ENCODE data around the gene DLL1. TPM values are rescaled to one million over a fixed set of nuclear protein-coding genes. Genes with fewer than 3 reads are reported as not detected.

Gene DLL1
- total RNA-seq, 1 experiment from 2014 or later = 2.7 TPM

GRCh38 chr6:170251776-170252571 is 38.9 kb downstream of the DLL1 start:
- Histone ChIP-seq H3K9me3 (no peaks in the 10 kb centered on the region), H3K27me3 (no peaks in the 10 kb centered on the region), H3K4me3 (no peak overlapping the region), H3K36me3 (no peaks in the 10 kb centered on the region)
- DNase-seq = no peak

GRCh38 chr6:170250981-170251775 is 39.7 kb downstream of the DLL1 start:
- no peak overlapping the region for H3K4me3 ChIP-seq
- H3K9me3 ChIP-seq = no peaks in the 10 kb centered on the region
- no peaks in the 10 kb centered on the region for H3K36me3 ChIP-seq
- no peaks in the 10 kb centered on the region for H3K27me3 ChIP-seq
- DNase-seq = no peak

- Histone ChIP-seq H3K27me3 (no peaks in the 10 kb centered on the region), H3K4me3 (no peak overlapping the region), H3K36me3 (no peaks in the 10 kb centered on the region), H3K9me3 (no peaks in the 10 kb centered on the region)
- no peak for DNase-seq
These were observed 40.4 kb downstream of the DLL1 start for GRCh38 chr6:170250455-170250854.

- DNase-seq = no peak
- H3K9me3 ChIP-seq = no peaks in the 10 kb centered on the region
- no peaks in the 10 kb centered on the region for H3K27me3 ChIP-seq
- H3K4me3 ChIP-seq = no peak overlapping the region
- H3K36me3 ChIP-seq = no peaks in the 10 kb centered on the region
These were observed 41.1 kb downstream of the DLL1 start for GRCh38 chr6:170249817-170250216.

GRCh38 chr6:170248861-170249600 is 41.8 kb downstream of the DLL1 start:
- Histone ChIP-seq H3K27me3 (no peaks in the 10 kb centered on the region), H3K9me3 (no peaks in the 10 kb centered on the region), H3K4me3 (no peak overlapping the region), H3K36me3 (no peaks in the 10 kb centered on the region)
- DNase-seq = no peak

GRCh38 chr6:170248111-170248805 is 42.6 kb downstream of the DLL1 start:
- no peak overlapping the region for H3K4me3 ChIP-seq
- DNase-seq = no peak
- H3K36me3 ChIP-seq = no peaks in the 10 kb centered on the region
- H3K9me3 ChIP-seq = no peaks in the 10 kb centered on the region
- no peaks in the 10 kb centered on the region for H3K27me3 ChIP-seq

- Histone ChIP-seq H3K4me3 (no peak overlapping the region), H3K27me3 (no peaks in the 10 kb centered on the region), H3K36me3 (no peaks in the 10 kb centered on the region), H3K9me3 (no peaks in the 10 kb centered on the region)
- no peak for DNase-seq
These were observed 43.6 kb downstream of the DLL1 start for GRCh38 chr6:170247178-170247701.

- Histone ChIP-seq H3K9me3 (no peaks in the 10 kb centered on the region), H3K36me3 (no peaks in the 10 kb centered on the region), H3K27me3 (no peaks in the 10 kb centered on the region), H3K4me3 (no peak overlapping the region)
- DNase-seq = no peak
These were observed 45.3 kb downstream of the DLL1 start for GRCh38 chr6:170245475-170245992.

- H3K36me3 ChIP-seq = no peaks in the 10 kb centered on the region
- H3K9me3 ChIP-seq = no peaks in the 10 kb centered on the region
- DNase-seq = no peak
- no peak overlapping the region for H3K4me3 ChIP-seq
- no peaks in the 10 kb centered on the region for H3K27me3 ChIP-seq
These were observed 46.0 kb downstream of the DLL1 start for GRCh38 chr6:170244721-170245474.

- H3K27me3 ChIP-seq = no peaks in the 10 kb centered on the region
- no peak overlapping the region for H3K4me3 ChIP-seq
- H3K36me3 ChIP-seq = no peaks in the 10 kb centered on the region
- no peaks in the 10 kb centered on the region for H3K9me3 ChIP-seq
- DNase-seq = no peak
These were observed 47.0 kb downstream of the DLL1 start for GRCh38 chr6:170243791-170244291.

- Histone ChIP-seq H3K4me3 (no peak overlapping the region), H3K9me3 (no peaks in the 10 kb centered on the region), H3K36me3 (no peaks in the 10 kb centered on the region), H3K27me3 (no peaks in the 10 kb centered on the region)
- no peak for DNase-seq
These were observed 47.5 kb downstream of the DLL1 start for GRCh38 chr6:170243386-170243785.

- Histone ChIP-seq H3K36me3 (no peaks in the 10 kb centered on the region), H3K9me3 (no peaks in the 10 kb centered on the region), H3K27me3 (no peaks in the 10 kb centered on the region), H3K4me3 (no peak overlapping the region)
- DNase-seq = no peak
These were observed 51.9 kb downstream of the DLL1 start for GRCh38 chr6:170238741-170239565.

GRCh38 chr6:170237999-170238740 is 52.7 kb downstream of the DLL1 start:
- Histone ChIP-seq H3K9me3 (no peaks in the 10 kb centered on the region), H3K36me3 (no peaks in the 10 kb centered on the region), H3K4me3 (no peak overlapping the region), H3K27me3 (no peaks in the 10 kb centered on the region)
- DNase-seq = no peak

- no peak for DNase-seq
- Histone ChIP-seq H3K36me3 (no peaks in the 10 kb centered on the region), H3K27me3 (no peaks in the 10 kb centered on the region), H3K4me3 (no peak overlapping the region), H3K9me3 (no peaks in the 10 kb centered on the region)
These were observed 54.6 kb downstream of the DLL1 start for GRCh38 chr6:170236131-170236836.

Measured in MG63 (cell line).